GM23248 (cell line): ENCODE results near the gene BLTP2. TPM values are rescaled to one million over a fixed set of nuclear protein-coding genes. Genes with fewer than 3 reads are reported as not detected.

Source experiments
- DNase-seq: peaks from one replicate; pipeline ENCODE4 v3.0.0-alpha.2; 2015
- H2AFZ ChIP-seq: fragments of 200-600 bp; sonication (generic); 2 replicates; pipeline ENCODE4 v1.6.1; 2016; ENCODE audit warnings: antibody characterized with exemption
- H3F3A ChIP-seq: fragments of 200-600 bp; sonication (generic); 2 replicates; pipeline ENCODE4 v1.6.1; 2016; ENCODE audit warnings: mild to moderate bottlenecking, antibody characterized with exemption, mixed run types; ENCODE audit not compliant: insufficient read depth
- H3K27ac ChIP-seq: fragments of 200-600 bp; sonication (generic); 2 replicates; pipeline ENCODE4 v1.5.1; 2016; ENCODE audit warnings: mild to moderate bottlenecking
- H3K27me3 ChIP-seq: fragments of 200-600 bp; sonication (generic); replicated peaks from 2 replicates; pipeline ENCODE4 v1.6.1; 2016; ENCODE audit warnings: mild to moderate bottlenecking; ENCODE audit not compliant: insufficient read depth
- H3K36me3 ChIP-seq: fragments of 200-600 bp; sonication (generic); 2 replicates; pipeline ENCODE4 v1.6.1; 2016; ENCODE audit warnings: low read depth, mild to moderate bottlenecking
- H3K4me1 ChIP-seq: fragments of 200-600 bp; sonication (generic); 2 replicates; pipeline ENCODE4 v1.6.1; 2016; ENCODE audit warnings: mild to moderate bottlenecking; ENCODE audit not compliant: insufficient read depth
- H3K4me2 ChIP-seq: fragments of 200-600 bp; sonication (generic); one replicate; pipeline ENCODE4 v1.6.1; 2016; ENCODE audit warnings: mild to moderate bottlenecking; ENCODE audit not compliant: unreplicated experiment
- H3K4me3 ChIP-seq: fragments of 200-600 bp; sonication (generic); 2 replicates; pipeline ENCODE4 v1.5.1; 2016; ENCODE audit warnings: mild to moderate bottlenecking
- H3K79me2 ChIP-seq: fragments of 200-600 bp; sonication (generic); 2 replicates; pipeline ENCODE4 v1.6.1; 2016; ENCODE audit warnings: mild to moderate bottlenecking; ENCODE audit not compliant: insufficient read depth
- H3K9ac ChIP-seq: fragments of 200-600 bp; sonication (generic); 2 replicates; pipeline ENCODE4 v1.6.1; 2016; ENCODE audit warnings: mild to moderate bottlenecking
- H3K9me2 ChIP-seq: fragments of 200-600 bp; sonication (generic); 2 replicates; pipeline ENCODE4 v1.6.1; 2016; ENCODE audit warnings: mixed run types, mild to moderate bottlenecking, moderate library complexity; ENCODE audit not compliant: insufficient read depth
- H3K9me3 ChIP-seq: fragments of 200-600 bp; sonication (generic); one replicate; pipeline ENCODE4 v1.6.1; 2017; ENCODE audit warnings: low read depth
- H4K20me1 ChIP-seq: fragments of 200-600 bp; sonication (generic); 2 replicates; pipeline ENCODE4 v1.6.0; 2016; ENCODE audit not compliant: insufficient read depth
- EZH2 ChIP-seq: fragments of 200-600 bp; sonication (generic); IDR thresholded peaks from 2 replicates; pipeline ENCODE4 v1.6.1; 2018; ENCODE audit warnings: antibody characterized with exemption, mild to moderate bottlenecking; ENCODE audit not compliant: insufficient read depth, poor library complexity, severe bottlenecking
- EZH2phosphoT487 ChIP-seq: fragments of 200-600 bp; sonication (generic); IDR thresholded peaks from 2 replicates; pipeline ENCODE4 v1.6.1; 2018; ENCODE audit warnings: antibody characterized with exemption, moderate library complexity, mild to moderate bottlenecking, low read depth; ENCODE audit not compliant: insufficient read depth
- WGBS, 2 experiments: methylation state at CpG; one replicate each; pipeline ENCODE4 v1.1.6; 2015 to 2017; ENCODE audit warnings: low lambda C conversion rate in 2 of 2, low coverage in 1 of 2; ENCODE audit errors: missing lambda C conversion rate in 2 of 2; 5-methylcytosine and 5-hydroxymethylcytosine counted together
- in situ Hi-C: fragments of 300-500 bp; cut with MboI; formaldehyde crosslinking; loops from 2 replicates; pipeline ENCODE4 v1.15.0; 2020
- polyA plus RNA-seq: library from polyadenylated mRNA; unstranded; fragments of >200 nt; fragmentation: Nextera tagmentation; extraction: Ambion mirVana; gene quantifications from 2 replicates; pipeline ENCODE4 v1.2.1, GENCODE V29; 2016
- total RNA-seq: library from RNA; depleted of rRNA; stranded (reverse); fragments of >200 nt; shearing (Covaris generic); gene quantifications from 2 replicates; pipeline ENCODE4 v1.2.3, GENCODE V29; 2014; rRNA removed

The BLTP2 gene
- total RNA-seq (145 and 155 TPM in 2 replicates), polyA plus RNA-seq (49.8 and 55.6 TPM in 2 replicates)

DNA sequence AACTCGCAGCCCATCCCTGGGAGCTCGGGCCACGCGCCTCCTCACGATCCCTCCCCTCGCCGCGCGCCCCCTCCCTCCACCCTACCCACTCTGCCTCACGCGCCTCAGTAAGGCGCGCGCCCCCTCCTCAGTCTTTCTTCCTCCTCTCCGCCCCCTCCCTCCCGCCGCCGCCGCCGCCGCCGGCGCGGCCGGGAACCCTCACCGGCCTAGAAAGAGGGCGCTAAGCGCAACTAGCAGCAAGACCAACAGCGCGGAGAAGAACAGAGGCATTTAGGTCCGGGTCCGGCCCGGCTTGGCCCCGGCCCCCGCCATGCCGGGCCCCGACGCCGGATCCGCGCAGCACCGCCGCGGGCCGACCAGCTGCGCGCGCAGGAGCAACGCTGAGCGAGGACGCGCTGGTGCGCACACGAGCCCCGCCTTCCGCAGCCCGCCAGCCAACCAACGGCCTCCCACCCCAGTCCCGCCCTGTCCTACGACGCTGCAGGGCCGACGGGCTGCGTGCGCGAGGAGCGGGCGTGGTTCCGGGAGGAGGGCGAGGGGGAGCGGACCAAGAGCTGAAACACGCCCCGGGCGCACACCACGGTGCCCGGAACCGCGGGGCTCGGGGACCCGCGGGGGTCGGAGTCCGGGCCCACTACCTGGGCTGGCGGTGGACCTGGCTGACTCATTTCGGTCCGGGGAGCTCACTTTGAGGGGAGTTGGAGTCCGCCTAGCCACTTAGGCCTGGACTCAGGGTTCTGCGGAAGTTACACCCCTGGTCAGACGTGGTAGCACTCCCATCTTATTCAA lies at the start of gene BLTP2:
BLTP2 (minus strand) TSS at position 372 of the 789 bp plus-strand sequence; CDS start at position 270, 102 bp downstream.
- peak within 1 kb of the TSS; percentile 77 for H3K4me3 ChIP-seq
- H4K20me1 ChIP-seq, result no peaks in the 10 kb centered on the region
- 1 to 2% methylated on average over 42 to 87 of the region's 89 CpGs for WGBS, 2 experiments
- in situ Hi-C loops, result no loop called here
- peak; percentile 99 for DNase-seq
- H2AFZ ChIP-seq, result peak within 1 kb of the TSS; percentile 81
- H3K4me2 ChIP-seq, result peak within 1 kb of the TSS; percentile 92
- H3K27me3 ChIP-seq, result no peaks in the 10 kb centered on the region
- H3K9ac ChIP-seq, result peak within 1 kb of the TSS; percentile 79
- H3K27ac ChIP-seq, result peak within 1 kb of the TSS; percentile 66
- H3F3A ChIP-seq, result peaks cover 21% of the 10 kb centered on the region
- H3K79me2 ChIP-seq, result peaks cover 65% of the 10 kb centered on the region
- peaks cover 14% of the 10 kb centered on the region for H3K4me1 ChIP-seq
- peaks cover 36% of the 10 kb centered on the region for H3K36me3 ChIP-seq
- TF ChIP-seq EZH2, result no peak
- no peak for TF ChIP-seq EZH2phosphoT487
- H3K9me2 ChIP-seq, result no peaks in the 10 kb centered on the region
- no peaks in the 10 kb centered on the region for H3K9me3 ChIP-seq

DNA sequence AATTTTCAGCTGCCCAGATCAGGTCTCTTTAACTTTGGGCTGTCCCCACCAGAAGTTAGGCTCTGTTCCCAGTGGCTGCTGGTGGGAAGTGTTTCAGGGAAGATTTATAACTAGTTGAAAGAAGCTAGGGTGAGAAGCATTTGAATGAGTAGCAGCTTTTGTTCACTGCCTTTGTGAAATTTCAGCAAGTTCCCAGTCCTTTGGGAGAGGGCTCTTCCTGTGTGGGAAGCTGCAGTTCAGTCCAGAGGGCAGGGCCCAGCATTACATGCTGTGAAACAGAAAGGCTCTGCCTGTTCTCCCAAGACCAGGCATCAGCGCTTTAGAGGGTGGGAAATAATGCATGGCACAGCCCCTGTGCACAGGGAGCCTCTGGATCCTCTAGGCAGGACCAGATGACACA lies 48.9 kb upstream of the BLTP2 start:
- no peaks in the 10 kb centered on the region for H3K9me3 ChIP-seq
- H3K79me2 ChIP-seq, result no peaks in the 10 kb centered on the region
- no peak overlapping the region for H3K4me2 ChIP-seq
- no peak for DNase-seq
- H3K27me3 ChIP-seq, result no peaks in the 10 kb centered on the region
- in situ Hi-C loops, result no loop called here
- H3K36me3 ChIP-seq, result peaks cover 60% of the 10 kb centered on the region
- no peak overlapping the region for H2AFZ ChIP-seq
- H3F3A ChIP-seq, result no peaks in the 10 kb centered on the region
- H3K27ac ChIP-seq, result no peak overlapping the region
- no peak for TF ChIP-seq EZH2phosphoT487
- TF ChIP-seq EZH2, result no peak
- no peak overlapping the region for H3K9ac ChIP-seq
- H3K4me1 ChIP-seq, result no peaks in the 10 kb centered on the region
- H4K20me1 ChIP-seq, result no peaks in the 10 kb centered on the region
- no peak overlapping the region for H3K4me3 ChIP-seq
- 100% methylated on average over 1 of the region's 1 CpG for WGBS, 2 experiments
- no peaks in the 10 kb centered on the region for H3K9me2 ChIP-seq

DNA sequence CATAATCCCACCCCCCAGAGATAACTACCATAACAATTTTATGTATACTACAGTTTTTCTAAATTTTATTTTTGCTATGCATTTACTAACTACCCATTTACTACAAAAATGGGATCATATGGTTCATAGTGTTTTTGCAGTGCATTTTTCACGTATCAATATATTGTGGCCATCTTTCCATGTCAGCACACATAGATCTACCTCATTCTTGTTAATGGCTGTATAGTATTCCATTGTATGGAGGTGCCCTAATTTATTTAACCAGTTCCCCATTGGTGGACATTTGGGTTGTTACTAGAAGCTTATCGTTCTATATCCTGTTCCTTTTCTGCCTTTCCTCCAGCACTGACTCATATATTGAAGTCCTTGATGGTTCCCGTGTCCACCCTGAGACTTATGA lies 44.1 kb upstream of the BLTP2 start:
- Histone ChIP-seq H4K20me1 (0 out of 2 replicates have a peak, but pooled peaks cover 4% of the 10 kb centered on the region), H3K9me2 (no peaks in the 10 kb centered on the region), H3K9me3 (no peaks in the 10 kb centered on the region), H2AFZ (no peak overlapping the region), H3K79me2 (no peaks in the 10 kb centered on the region), H3K27me3 (no peaks in the 10 kb centered on the region), H3K4me2 (no peak overlapping the region), H3K9ac (no peak overlapping the region), H3F3A (no peaks in the 10 kb centered on the region), H3K4me1 (no peaks in the 10 kb centered on the region), H3K4me3 (no peak overlapping the region), H3K36me3 (peaks cover 72% of the 10 kb centered on the region), H3K27ac (no peak overlapping the region)
- in situ Hi-C loops, result no loop called here
- no peak for TF ChIP-seq EZH2phosphoT487
- no peak for TF ChIP-seq EZH2
- WGBS, 2 experiments, result 95 to 100% methylated on average over 3 of the region's 3 CpGs
- no peak for DNase-seq

DNA sequence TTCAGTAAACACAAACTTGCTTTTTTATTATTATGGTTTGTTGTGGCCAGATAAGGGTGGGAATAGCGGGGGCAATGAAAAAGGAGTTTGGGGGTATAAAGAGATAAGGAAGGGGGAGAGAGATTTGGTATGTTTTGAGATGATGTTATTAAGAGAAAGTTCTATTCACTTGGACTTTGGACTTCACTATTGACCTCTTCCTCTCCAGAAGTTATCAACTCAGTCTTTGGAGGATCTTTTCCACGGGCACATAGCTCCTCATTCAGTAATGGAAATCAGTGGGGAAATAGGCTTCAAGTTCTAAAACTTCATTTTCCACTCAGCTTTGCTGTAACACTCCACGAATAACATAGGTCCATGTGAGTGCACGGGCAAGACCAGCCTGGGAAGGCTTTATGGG lies 43.5 kb upstream of the BLTP2 start:
- peaks cover 70% of the 10 kb centered on the region for H3K36me3 ChIP-seq
- no peak overlapping the region for H3K27ac ChIP-seq
- H3K9me2 ChIP-seq, result no peaks in the 10 kb centered on the region
- TF ChIP-seq EZH2phosphoT487, result no peak
- no peak for TF ChIP-seq EZH2
- H3K27me3 ChIP-seq, result no peaks in the 10 kb centered on the region
- H4K20me1 ChIP-seq, result 0 out of 2 replicates have a peak, but pooled peaks cover 4% of the 10 kb centered on the region
- in situ Hi-C loops, result no loop called here
- no peak overlapping the region for H2AFZ ChIP-seq
- H3K4me3 ChIP-seq, result no peak overlapping the region
- no peak for DNase-seq
- H3K4me2 ChIP-seq, result no peak overlapping the region
- no peaks in the 10 kb centered on the region for H3K9me3 ChIP-seq
- no peaks in the 10 kb centered on the region for H3F3A ChIP-seq
- no peaks in the 10 kb centered on the region for H3K4me1 ChIP-seq
- no peak overlapping the region for H3K9ac ChIP-seq
- 97 to 98% methylated on average over 4 of the region's 4 CpGs for WGBS, 2 experiments
- H3K79me2 ChIP-seq, result no peaks in the 10 kb centered on the region
